Esophagus squamous epithelium (tissue), 5 donors: ENCODE results near the gene MAP7D3. TPM values are rescaled to one million over a fixed set of nuclear protein-coding genes. Genes with fewer than 3 reads are reported as not detected.

Experiments
- DNase-seq: peaks from one replicate; lab custom pipeline; 2025; lab: John Stamatoyannopoulos, UW
- H3K27ac ChIP-seq, 4 donors: fragments of 200-600 bp; sonication (generic); one replicate each; pipeline ENCODE4 v1.5.1; 2016 to 2019; ENCODE audit warnings: mild to moderate bottlenecking in 1 of 4
- H3K27me3 ChIP-seq, 4 donors: fragments of 200-600 bp; sonication (generic); 1 replicate in 3 of 4; 2 replicates in 1 of 4; pipeline versions ENCODE4 v1.5.1 to v1.6.0; 2017 to 2021; ENCODE audit warnings: antibody characterized with exemption in 1 of 4
- H3K36me3 ChIP-seq, 3 donors: fragments of 200-600 bp; sonication (generic); one replicate each; pipeline ENCODE4 v1.5.1; 2016 to 2019
- H3K4me1 ChIP-seq, 3 donors: fragments of 200-600 bp; sonication (generic); one replicate each; pipeline ENCODE4 v1.5.1; 2017 to 2019
- H3K4me3 ChIP-seq, 4 donors: fragments of 200-600 bp; sonication (generic); 1 replicate in 3 of 4; 2 replicates in 1 of 4; pipeline ENCODE4 v1.5.1; 2016 to 2019; ENCODE audit warnings: mild to moderate bottlenecking in 2 of 4, moderate library complexity in 1 of 4
- H3K9me3 ChIP-seq, 3 donors: fragments of 200-600 bp; sonication (generic); one replicate each; pipeline ENCODE4 v1.5.1; 2016 to 2019
- POLR2A ChIP-seq, 4 donors: fragments of 450-650 bp; IDR thresholded peaks; one replicate each; pipeline ENCODE4 v1.6.1; 2017; ENCODE audit warnings: antibody characterized with exemption in 4 of 4, mild to moderate bottlenecking in 4 of 4, moderate library complexity in 3 of 4
- WGBS, 2 donors: methylation state at CpG; one replicate each; pipeline ENCODE4 v1.1.5; 2018; 5-methylcytosine and 5-hydroxymethylcytosine counted together
- intact Hi-C: fragments of 100-400 bp; cut with DNase I; formaldehyde crosslinking; loops from one replicate; pipeline ENCODE4 v1.15.0; 2022
- total RNA-seq, 4 donors: library from RNA; depleted of rRNA; stranded (reverse); fragments of >200 nt; gene quantifications; one replicate each; pipeline ENCODE4 v1.1.0, GENCODE V29; 2016
- TF ChIP-seq, protein P1 (sequence below), 6 experiments: fragments of 450-650 bp in 4 of 6; fragments of 200-600 bp in 2 of 6; sonication (generic) in 2 of 6; IDR thresholded peaks; one replicate each; pipeline ENCODE4 v1.5.1; 2016 to 2019; ENCODE audit warnings: antibody characterized with exemption in 6 of 6, mild to moderate bottlenecking in 4 of 6, moderate library complexity in 4 of 6
- donor health status: DM: yes; HTN: yes; CAD: no.

MAP7D3 gene
- total RNA-seq, 4 donors from 2014 or later, result 1.3 to 11.8 (median 6.4) TPM

DNA sequence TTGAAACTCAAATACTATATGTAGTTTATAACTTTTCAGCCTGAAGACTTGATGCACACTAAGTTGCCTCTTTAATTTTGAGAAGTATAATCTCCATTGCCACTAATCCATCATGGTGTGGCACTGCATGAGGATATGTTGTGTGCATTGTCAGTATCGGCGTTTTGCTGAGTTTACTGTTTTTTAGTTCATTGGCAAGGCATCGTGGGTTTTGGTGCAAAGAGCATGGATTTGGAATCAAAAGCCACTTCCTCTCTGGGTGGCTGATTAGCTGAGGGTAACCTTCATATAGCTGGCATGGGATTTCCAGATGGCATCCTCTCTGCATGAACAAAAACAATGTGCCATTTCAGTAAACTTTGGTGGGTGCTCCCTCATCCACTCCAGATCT is 65.2 kb downstream of the MAP7D3 start:
- peak overlapping the region in 3 of 4 donors; percentile 43 to 72 (median 63) for H3K27ac ChIP-seq
- no peaks in the 10 kb centered on the region for H3K9me3 ChIP-seq
- no peaks in the 10 kb centered on the region for H3K36me3 ChIP-seq
- DNase-seq, result no peak
- intact Hi-C loops, result no loop called here
- H3K4me3 ChIP-seq, result no peak overlapping the region
- peaks cover 0 to 36% (median 16%) of the 10 kb centered on the region in 3 donors for H3K4me1 ChIP-seq
- TF ChIP-seq, protein P1, sequence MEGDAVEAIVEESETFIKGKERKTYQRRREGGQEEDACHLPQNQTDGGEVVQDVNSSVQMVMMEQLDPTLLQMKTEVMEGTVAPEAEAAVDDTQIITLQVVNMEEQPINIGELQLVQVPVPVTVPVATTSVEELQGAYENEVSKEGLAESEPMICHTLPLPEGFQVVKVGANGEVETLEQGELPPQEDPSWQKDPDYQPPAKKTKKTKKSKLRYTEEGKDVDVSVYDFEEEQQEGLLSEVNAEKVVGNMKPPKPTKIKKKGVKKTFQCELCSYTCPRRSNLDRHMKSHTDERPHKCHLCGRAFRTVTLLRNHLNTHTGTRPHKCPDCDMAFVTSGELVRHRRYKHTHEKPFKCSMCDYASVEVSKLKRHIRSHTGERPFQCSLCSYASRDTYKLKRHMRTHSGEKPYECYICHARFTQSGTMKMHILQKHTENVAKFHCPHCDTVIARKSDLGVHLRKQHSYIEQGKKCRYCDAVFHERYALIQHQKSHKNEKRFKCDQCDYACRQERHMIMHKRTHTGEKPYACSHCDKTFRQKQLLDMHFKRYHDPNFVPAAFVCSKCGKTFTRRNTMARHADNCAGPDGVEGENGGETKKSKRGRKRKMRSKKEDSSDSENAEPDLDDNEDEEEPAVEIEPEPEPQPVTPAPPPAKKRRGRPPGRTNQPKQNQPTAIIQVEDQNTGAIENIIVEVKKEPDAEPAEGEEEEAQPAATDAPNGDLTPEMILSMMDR (IDR thresholded peaks at IDR 0.05), result no peak
- no peak for TF ChIP-seq POLR2A (IDR thresholded peaks at IDR 0.05)
- H3K27me3 ChIP-seq, result no peaks in the 10 kb centered on the region
- 25 to 34% methylated on average over 1 to 3 of the region's 3 CpGs for WGBS, 2 donors

DNA sequence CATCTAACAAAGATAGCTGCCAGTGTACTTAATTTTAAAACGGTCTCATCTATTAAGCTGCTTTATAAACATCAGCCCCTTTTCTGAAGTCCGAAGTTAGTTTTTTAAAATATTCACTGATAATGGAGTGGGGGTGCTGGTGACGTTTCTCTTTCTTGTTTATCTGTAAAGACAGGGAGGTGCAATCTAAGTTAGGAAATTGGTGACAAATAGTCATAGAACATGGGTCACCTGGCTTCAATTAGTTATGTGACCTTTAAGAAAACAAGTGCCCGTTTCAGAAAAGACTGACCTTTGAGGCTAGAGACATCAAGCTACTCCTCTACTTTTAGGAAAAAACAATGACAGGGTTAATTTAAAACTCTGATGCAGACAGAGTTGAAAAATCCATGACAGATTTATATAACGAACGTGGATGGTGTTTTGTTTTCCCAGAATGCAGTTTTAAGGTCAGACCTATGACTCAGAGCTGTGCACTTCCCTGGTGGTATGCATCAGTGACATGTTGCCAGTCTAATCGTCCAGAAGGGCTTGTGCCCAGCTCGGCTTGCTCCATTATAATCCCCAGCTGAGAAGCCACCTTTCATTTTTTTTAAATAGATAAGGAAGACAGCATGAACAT is 65.7 kb downstream of the MAP7D3 start:
- DNase-seq, result no peak
- 23 to 25% methylated on average over 6 to 8 of the region's 8 CpGs for WGBS, 2 donors
- peak overlapping the region in 3 of 4 donors; percentile 43 to 72 (median 63) for H3K27ac ChIP-seq
- intact Hi-C loops, result no loop called here
- no peaks in the 10 kb centered on the region for H3K27me3 ChIP-seq
- H3K36me3 ChIP-seq, result no peaks in the 10 kb centered on the region
- peaks cover 0 to 31% (median 13%) of the 10 kb centered on the region in 3 donors for H3K4me1 ChIP-seq
- no peak overlapping the region for H3K4me3 ChIP-seq
- TF ChIP-seq, protein P1 (IDR thresholded peaks at IDR 0.05), result no peak
- no peak for TF ChIP-seq POLR2A (IDR thresholded peaks at IDR 0.05)
- H3K9me3 ChIP-seq, result no peaks in the 10 kb centered on the region

- H3K4me3 ChIP-seq, result no peak overlapping the region
- DNase-seq, result no peak
- intact Hi-C loops, result no loop called here
- H3K36me3 ChIP-seq, result no peaks in the 10 kb centered on the region
- H3K9me3 ChIP-seq, result no peaks in the 10 kb centered on the region
- no peaks in the 10 kb centered on the region for H3K27me3 ChIP-seq
- TF ChIP-seq POLR2A (IDR thresholded peaks at IDR 0.05), result no peak
- TF ChIP-seq, protein P1 (IDR thresholded peaks at IDR 0.05), result no peak
- peaks cover 0 to 31% (median 13%) of the 10 kb centered on the region in 3 donors for H3K4me1 ChIP-seq
- WGBS, 2 donors, result 38% methylated on average over 1 of the region's 1 CpG
- peak overlapping the region in 3 of 4 donors; percentile 42 to 72 (median 66) for H3K27ac ChIP-seq
Observed at GRCh38 chrX:136183917-136184316, 67.3 kb downstream of the MAP7D3 start.

GRCh38 chrX:136183172-136183571 is 68.0 kb downstream of the MAP7D3 start:
- intact Hi-C loops, result no loop called here

GRCh38 chrX:136182414-136182813 is 68.8 kb downstream of the MAP7D3 start:
- Histone ChIP-seq H3K9me3 (no peaks in the 10 kb centered on the region), H3K27ac (peak overlapping the region in 3 of 4 donors; percentile 61 to 72 (median 66)), H3K4me3 (no peak overlapping the region), H3K27me3 (no peaks in the 10 kb centered on the region), H3K36me3 (no peaks in the 10 kb centered on the region), H3K4me1 (peaks cover 0 to 32% (median 15%) of the 10 kb centered on the region in 3 donors)
- WGBS, 2 donors, result 40 to 71% methylated on average over 1 to 2 of the region's 3 CpGs
- TF ChIP-seq, protein P1 (IDR thresholded peaks at IDR 0.05), result no peak
- TF ChIP-seq POLR2A (IDR thresholded peaks at IDR 0.05), result no peak
- no peak for DNase-seq
- intact Hi-C loops, result no loop called here

More at GRCh38 chrX:136183172-136183571, 68.0 kb downstream of the MAP7D3 start:
- 68 to 79% methylated on average over 4 of the region's 4 CpGs for WGBS, 2 donors
- no peak for DNase-seq
- H3K27ac ChIP-seq, result peak overlapping the region in 3 of 4 donors; percentile 42 to 72 (median 66)
- no peak for TF ChIP-seq POLR2A (IDR thresholded peaks at IDR 0.05)
- TF ChIP-seq, protein P1 (IDR thresholded peaks at IDR 0.05), result no peak
- H3K36me3 ChIP-seq, result no peaks in the 10 kb centered on the region
- no peak overlapping the region for H3K4me3 ChIP-seq
- H3K9me3 ChIP-seq, result no peaks in the 10 kb centered on the region
- peaks cover 0 to 31% (median 13%) of the 10 kb centered on the region in 3 donors for H3K4me1 ChIP-seq
- H3K27me3 ChIP-seq, result no peaks in the 10 kb centered on the region
